GM11168 (cell line): ENCODE measurements around the gene CGB2.
"Not testable (repeated sequence)": the region's sequence is repeated elsewhere in the genome, so short reads cannot be mapped to it uniquely, and the experiment has no call there.

Experiments used
- in situ Hi-C: fragments of 300-500 bp; cut with MboI; formaldehyde crosslinking; loops from one replicate; pipeline ENCODE4 v1.12.0; 2022; ENCODE audit warnings: low sequenced_read_pairs; ENCODE audit not compliant: unreplicated experiment

Gene CGB2

GRCh38 chr19:49064768-49065611, 33.3 kb downstream of the CGB2 start, which contains the start of gene NTF4:
Gene NTF4 (minus strand): TSS chr19:49064818. CDS start chr19:49061997, 2,821 bp downstream.
- in situ Hi-C loops, result no loop called here

GRCh38 chr19:49065905-49066512, 34.3 kb downstream of the CGB2 start:
- in situ Hi-C loops, result no loop called here

- in situ Hi-C loops, result no loop called here
These were observed 35.9 kb downstream of the CGB2 start for GRCh38 chr19:49067554-49067953.

GRCh38 chr19:49069026-49069425, 37.3 kb downstream of the CGB2 start:
- in situ Hi-C loops, result no loop called here

- in situ Hi-C loops, result no loop called here
These were observed 38.7 kb downstream of the CGB2 start for GRCh38 chr19:49070416-49070815.

- in situ Hi-C loops, result no loop called here
These were observed 40.3 kb downstream of the CGB2 start for GRCh38 chr19:49071860-49072547.

- in situ Hi-C loops, result no loop called here
These were observed 42.1 kb downstream of the CGB2 start for GRCh38 chr19:49073514-49074378.

GRCh38 chr19:49074869-49075268, 43.2 kb downstream of the CGB2 start:
- in situ Hi-C loops, result not testable (repeated sequence)

GRCh38 chr19:49080392-49080791, 48.7 kb downstream of the CGB2 start:
- in situ Hi-C loops, result no loop called here

- in situ Hi-C loops, result no loop called here
These were observed 49.6 kb downstream of the CGB2 start for GRCh38 chr19:49081273-49081672.
